GM18520 (cell line): ENCODE data around the gene USP33.
"Not testable (repeated sequence)": the region's sequence is repeated elsewhere in the genome, so short reads cannot be mapped to it uniquely, and the experiment has no call there.

ENCODE experiments used
- ATAC-seq: cut with Tn5 transposase; IDR thresholded peaks from one replicate; pipeline ENCODE4 v1.9.1; 2021; ENCODE audit not compliant: unreplicated experiment

The USP33 gene

GRCh38 chr1:77673030-77673429 is 86.6 kb downstream of the USP33 start:
- ATAC-seq = no peak

DNA sequence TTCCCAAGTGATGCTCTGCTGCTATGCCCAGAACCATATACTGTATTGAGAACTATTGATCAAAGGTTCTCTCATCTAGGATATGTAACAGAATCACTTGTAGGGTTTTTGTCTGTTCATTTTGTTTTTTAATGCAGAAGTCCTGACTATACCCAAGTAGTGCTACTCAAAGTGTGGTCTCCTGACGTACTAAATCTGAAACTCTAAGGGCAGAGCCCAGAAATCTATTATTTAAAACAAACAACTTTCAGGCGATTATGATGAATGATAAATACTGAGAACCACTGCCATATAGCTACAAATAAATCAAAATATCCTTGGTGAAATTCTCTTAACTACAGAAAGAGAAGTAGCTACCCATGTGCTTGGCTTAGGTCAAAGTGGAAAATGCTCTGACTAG is 87.3 kb downstream of the USP33 start:
- peak; percentile 22 for ATAC-seq

DNA sequence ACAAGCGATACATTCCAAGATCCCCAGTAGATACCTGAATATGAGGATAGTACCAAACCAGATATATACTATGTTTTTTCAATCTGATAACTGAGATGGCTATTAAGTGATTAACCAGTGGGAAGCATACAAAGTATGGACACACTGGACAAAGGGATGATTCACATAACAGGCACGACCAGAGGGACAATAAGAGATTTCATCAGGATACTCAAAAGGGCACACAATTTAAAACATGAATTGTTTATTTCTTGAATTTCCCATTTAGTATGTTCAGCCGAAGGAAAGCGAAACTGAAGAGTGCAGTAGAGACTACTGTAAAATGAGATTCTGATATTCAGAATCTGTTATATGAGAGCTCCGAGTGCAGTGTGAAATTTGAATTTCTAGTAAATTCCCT is 87.8 kb downstream of the USP33 start:
- ATAC-seq = peak; percentile 27

DNA sequence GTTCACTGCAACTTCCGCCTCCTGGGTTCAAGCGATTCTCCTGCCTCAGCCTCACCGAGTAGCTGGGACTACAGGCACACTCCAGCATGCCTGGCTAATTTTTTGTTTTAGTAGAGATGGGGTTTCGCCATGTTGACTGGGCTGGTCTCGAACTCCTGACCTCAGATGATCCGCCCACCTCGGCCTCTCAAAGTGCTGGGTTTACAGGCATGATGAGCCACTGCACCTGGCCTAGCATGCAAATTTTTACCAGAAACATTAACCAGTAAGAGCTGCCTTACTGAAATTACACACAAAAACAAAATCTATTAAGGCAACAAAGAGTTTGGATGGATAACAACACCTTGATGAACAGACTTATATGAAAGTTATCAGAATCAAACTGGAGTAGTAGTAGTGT is 89.3 kb downstream of the USP33 start:
- no peak for ATAC-seq

- no peak for ATAC-seq
These were observed 90.7 kb downstream of the USP33 start for GRCh38 chr1:77668924-77669449.

DNA sequence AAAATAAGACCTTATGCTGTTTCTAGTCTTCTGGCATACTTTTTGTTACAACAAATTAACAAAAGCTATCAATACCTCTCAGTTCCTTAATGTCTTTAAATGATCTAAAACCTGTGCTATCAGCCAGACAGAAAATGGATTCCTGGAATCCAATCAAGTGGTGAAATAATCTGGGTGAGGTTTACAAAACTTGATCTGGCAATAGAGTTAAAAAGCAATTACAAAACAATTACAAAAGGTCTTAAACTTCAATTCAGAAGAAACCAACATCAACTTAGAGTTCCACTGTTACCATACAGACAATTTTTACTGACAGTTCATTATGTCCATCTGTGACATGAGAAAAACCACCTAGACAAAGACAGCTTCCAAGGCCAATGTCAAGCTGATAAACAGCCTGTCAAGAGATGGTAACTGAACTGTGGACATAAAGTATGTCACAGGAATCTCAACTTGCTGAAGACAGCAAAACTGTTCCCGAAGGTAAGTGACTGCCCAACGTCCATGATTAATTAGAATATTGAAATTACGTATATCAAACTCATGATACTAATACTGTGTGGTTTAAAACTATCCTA is 94.6 kb downstream of the USP33 start:
- ATAC-seq = no peak

DNA sequence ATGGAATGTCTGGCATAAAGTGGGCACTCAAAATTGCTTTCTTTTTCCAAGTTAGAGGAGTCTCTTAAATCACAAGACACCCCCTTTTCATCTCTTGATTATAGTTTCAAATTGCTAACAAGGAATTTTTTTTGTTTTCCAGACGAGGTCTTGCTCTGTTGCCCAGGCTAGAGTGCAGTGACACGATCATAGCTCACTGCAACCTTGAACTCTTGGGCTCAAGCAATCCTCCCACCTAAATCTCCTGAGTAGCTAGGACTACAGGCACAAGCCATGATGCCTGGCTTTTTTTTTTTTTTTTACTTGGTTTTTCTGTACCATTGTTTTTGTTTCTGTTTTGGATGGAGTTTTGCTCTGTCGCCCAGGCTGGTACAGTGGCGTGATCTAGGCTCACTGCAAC is 98.0 kb downstream of the USP33 start:
- no peak for ATAC-seq

GRCh38 chr1:77659879-77660593 is 99.6 kb downstream of the USP33 start:
- ATAC-seq = no peak

GRCh38 chr1:77658271-77658670 is 101.4 kb downstream of the USP33 start:
- no peak for ATAC-seq

DNA sequence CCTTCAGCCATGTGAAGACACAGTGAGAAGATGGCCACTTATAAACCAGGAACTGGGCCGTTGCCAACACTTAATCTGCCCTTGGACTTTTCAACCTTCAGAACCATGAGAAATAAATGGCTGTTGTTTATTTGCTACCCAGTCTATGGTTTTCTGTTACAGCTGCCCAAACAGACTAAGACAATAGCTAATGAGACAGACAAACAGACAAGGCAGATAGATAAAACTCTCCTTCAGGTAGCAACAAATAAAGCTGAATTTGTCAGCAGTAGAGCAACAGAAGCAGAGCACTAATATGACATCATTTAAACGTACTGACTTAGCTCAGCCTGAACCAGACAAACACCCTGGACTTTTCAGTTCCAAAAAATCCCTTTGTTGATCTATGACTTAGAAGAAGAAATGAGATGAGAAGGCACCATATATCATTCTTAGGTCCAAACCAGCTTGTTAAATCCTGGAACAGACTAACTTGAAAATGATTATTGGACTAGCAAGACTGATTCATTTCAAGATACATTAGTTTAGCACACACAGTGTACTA is 104.1 kb downstream of the USP33 start:
- ATAC-seq = peak; percentile 35

DNA sequence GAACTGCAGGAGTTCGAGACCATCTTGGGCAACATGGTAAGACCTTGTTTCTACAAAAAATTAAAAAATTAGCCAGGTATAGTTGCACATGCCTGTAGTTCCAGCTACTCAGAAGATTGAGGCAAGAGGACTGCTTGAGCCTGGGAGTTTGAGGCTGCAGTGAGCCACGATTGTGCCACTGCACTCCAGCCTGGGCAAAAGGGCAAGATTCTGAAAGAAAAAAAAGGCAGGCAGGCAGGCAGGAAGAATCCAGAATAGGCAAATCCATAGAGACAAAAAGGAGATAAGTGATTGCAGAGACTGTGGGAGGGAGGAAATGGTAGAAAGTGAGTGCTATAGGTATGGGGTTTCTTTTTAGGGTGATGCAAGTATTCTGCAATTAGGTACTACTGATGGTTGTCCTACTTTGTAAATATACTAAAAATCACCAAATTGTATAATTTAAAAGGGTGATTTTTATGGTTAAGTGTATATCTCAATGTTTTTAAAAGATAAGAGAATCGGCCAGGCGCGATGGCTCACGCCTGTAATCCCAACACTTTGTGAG is 106.6 kb downstream of the USP33 start:
- no peak for ATAC-seq

- ATAC-seq = peak; percentile 37
These were observed 107.4 kb downstream of the USP33 start for GRCh38 chr1:77652268-77652667.

DNA sequence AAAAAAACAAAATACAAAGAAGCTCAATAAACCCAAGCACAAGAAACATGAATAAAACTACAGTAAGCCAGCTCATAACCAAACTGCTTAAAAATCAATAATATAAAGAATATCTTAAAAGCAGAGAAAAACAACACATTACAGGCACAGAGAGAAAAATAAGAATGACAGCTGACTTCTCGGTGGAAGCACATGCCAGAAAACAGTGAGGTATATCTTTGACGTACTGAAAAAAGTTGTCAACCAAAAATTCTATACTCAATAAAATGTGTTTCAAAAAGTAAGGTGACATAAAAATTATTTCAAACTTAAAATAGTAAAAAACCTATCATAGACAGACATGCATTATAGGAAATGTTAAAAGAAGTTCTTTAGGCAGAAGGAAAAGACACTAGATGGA is 110.5 kb downstream of the USP33 start:
- no peak for ATAC-seq

DNA sequence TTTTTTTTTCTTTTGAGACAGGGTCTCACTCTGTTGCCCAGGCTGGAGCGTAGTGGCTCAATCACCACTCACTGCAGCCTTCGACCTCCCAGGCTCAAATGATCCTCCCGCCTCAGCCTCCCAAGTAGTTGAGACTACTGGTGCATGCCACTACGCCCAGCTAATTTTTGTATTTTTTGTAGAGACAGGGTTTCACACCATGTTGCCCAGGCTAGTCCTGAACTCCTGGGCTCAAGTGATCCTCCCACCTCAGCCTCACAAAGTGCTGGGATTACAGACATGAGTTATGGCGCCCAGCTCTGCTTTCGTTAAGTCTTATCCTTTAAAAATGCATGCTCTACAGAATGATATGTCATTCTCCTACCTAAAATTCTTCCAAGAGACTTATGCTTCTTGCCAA is 113.4 kb downstream of the USP33 start:
- ATAC-seq = not testable (repeated sequence)
